ENCODE data around the gene DYDC2.
"Not testable (repeated sequence)": the region's sequence is repeated elsewhere in the genome, so short reads cannot be mapped to it uniquely, and the experiment has no call there.

DYDC2 gene

DNA sequence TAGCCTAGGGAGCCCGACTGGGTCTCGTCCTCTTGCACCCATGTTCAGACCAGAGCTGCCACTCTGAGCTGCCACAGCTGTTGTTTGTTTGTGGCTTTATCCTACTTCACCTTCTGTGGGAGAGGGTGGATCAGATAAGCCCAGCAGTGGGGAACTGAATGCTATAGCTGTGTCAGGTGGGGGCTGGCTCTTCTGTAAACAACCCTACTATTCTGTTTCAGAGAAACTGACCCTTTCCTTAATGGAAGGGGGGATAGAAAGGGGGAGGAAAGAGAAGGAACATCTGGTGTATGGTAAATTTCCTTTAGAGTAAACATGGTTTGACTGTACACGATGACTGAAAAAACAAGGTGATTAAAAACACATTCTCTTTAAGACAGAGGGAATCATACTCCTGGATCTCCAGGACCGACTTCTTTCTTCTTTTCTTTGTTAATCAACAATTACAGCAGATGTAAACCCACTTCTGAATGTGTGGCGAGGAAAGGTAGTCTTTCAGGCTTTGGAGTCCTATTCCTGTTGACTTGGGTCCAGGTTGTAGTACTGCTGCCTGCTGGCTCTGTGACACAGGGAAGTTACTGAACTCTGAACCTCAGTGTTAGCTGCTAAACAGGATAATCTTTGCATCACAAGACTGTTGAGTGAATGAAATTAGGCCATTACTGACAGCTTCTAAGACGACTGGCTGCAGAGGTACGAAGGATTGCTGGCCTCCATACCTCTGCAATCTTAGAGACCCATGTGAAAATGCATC, 57.7 kb downstream of the DYDC2 start:
- no peak for DNase-seq

- DNase-seq = no peak
These were observed 59.3 kb downstream of the DYDC2 start for GRCh38 chr10:80415734-80416478.

- no peak for DNase-seq
These were observed 60.0 kb downstream of the DYDC2 start for GRCh38 chr10:80416479-80417098.

DNA sequence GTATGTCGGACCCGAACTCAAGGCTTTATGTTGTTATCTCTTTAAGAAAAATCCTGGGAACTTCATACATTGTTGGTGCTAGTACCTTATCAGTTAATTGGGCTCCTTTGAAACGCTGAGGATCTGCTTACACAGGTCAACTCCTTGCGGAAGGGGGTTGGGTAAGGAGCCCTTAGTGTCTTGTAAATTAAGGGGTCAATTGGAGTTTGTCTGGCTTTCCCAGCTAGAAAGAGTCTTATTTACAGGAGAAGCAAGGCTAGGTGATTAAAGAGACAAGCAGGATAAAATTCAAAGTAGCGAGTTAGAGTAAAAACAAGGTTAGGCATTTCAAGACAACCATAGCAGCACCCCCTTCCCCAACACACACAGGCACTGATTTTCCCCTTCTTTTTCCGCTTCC, 60.7 kb downstream of the DYDC2 start:
- not testable (repeated sequence) for DNase-seq
